Dendritic cell treated with granulocyte-macrophage colony-stimulating factor and Interleukin-4, amounts not matched to agents 40 ng/mL and 50 ng/mL, for 4 days (primary cell): ENCODE data around the gene EXOC6B.

Experiments used
- H3K27ac Mint-ChIP-seq: one replicate; pipeline ENCODE4 v1.8.0; 2022; ENCODE audit warnings: mild to moderate bottlenecking, mixed read lengths
- H3K27me3 Mint-ChIP-seq: one replicate; pipeline ENCODE4 v1.8.0; 2022; ENCODE audit warnings: mild to moderate bottlenecking, mixed read lengths
- H3K36me3 Mint-ChIP-seq: one replicate; pipeline ENCODE4 v1.8.0; 2022; ENCODE audit warnings: low read depth, mixed read lengths
- H3K4me1 Mint-ChIP-seq: one replicate; pipeline ENCODE4 v1.8.0; 2022; ENCODE audit warnings: low read depth, mixed read lengths
- H3K4me3 Mint-ChIP-seq: one replicate; pipeline ENCODE4 v1.8.0; 2022; ENCODE audit warnings: mild to moderate bottlenecking, moderate library complexity, mixed read lengths
- H3K9me3 Mint-ChIP-seq: one replicate; pipeline ENCODE4 v1.8.0; 2022; ENCODE audit warnings: mixed read lengths
- intact Hi-C: fragments of 100-400 bp; cut with micrococcal nuclease; formaldehyde crosslinking; loops from one replicate; pipeline ENCODE4 v1.15.0; 2022

Gene EXOC6B

DNA sequence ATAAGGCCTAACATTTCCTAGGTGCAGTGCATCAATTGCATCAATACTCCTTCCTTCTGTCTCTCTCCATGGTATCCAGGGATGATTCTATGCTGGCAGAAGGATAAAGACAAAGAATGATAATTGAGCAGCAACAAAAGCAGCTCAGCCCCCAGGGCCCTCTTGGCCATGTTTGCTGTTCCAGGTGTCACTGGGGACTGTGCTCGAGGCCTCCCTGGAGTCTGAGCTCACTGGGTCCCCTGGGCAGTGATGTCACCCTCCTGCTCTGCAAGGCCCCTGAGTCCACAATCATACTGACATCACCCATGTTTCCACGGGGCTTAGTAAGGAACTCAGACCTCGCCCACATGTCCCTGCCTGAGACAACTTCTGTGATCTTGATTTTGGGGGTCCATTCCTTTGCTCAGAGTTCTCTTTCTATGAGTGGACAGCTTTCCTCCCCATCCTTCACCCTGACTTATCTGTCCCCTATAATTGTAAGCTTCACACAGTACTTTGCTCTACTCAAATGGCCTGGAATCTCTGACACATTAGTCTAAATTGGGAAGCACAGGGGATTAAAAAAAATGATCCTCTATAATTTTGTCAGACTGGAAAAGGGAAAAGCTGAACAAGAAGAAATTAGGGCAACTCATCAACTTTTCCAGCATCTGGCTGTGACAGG is 15.8 kb upstream of the EXOC6B start:
- Mint-ChIP-seq H3K36me3 (no peaks in the 10 kb centered on the region), H3K9me3 (no peaks in the 10 kb centered on the region), H3K4me1 (no peaks in the 10 kb centered on the region), H3K4me3 (no peak overlapping the region), H3K27me3 (peaks cover 7% of the 10 kb centered on the region), H3K27ac (no peak overlapping the region)
- intact Hi-C loops: no loop called here

- H3K4me3 Mint-ChIP-seq: no peak overlapping the region
- H3K36me3 Mint-ChIP-seq: no peaks in the 10 kb centered on the region
- H3K9me3 Mint-ChIP-seq: no peaks in the 10 kb centered on the region
- intact Hi-C loops: no loop called here
- peaks cover 13% of the 10 kb centered on the region for H3K27me3 Mint-ChIP-seq
- no peak overlapping the region for H3K27ac Mint-ChIP-seq
- H3K4me1 Mint-ChIP-seq: no peaks in the 10 kb centered on the region
Measured at GRCh38 chr2:72840066-72840465, 14.2 kb upstream of the EXOC6B start.

- peaks cover 27% of the 10 kb centered on the region for H3K27me3 Mint-ChIP-seq
- H3K4me3 Mint-ChIP-seq: no peak overlapping the region
- intact Hi-C loops: no loop called here
- H3K9me3 Mint-ChIP-seq: no peaks in the 10 kb centered on the region
- no peaks in the 10 kb centered on the region for H3K4me1 Mint-ChIP-seq
- H3K27ac Mint-ChIP-seq: no peak overlapping the region
- H3K36me3 Mint-ChIP-seq: no peaks in the 10 kb centered on the region
Measured at GRCh38 chr2:72837171-72837570, 11.3 kb upstream of the EXOC6B start.

GRCh38 chr2:72835403-72835802 is 9.6 kb upstream of the EXOC6B start:
- H3K27ac Mint-ChIP-seq: no peak overlapping the region
- H3K36me3 Mint-ChIP-seq: no peaks in the 10 kb centered on the region
- no peak overlapping the region for H3K4me3 Mint-ChIP-seq
- no peaks in the 10 kb centered on the region for H3K4me1 Mint-ChIP-seq
- H3K9me3 Mint-ChIP-seq: no peaks in the 10 kb centered on the region
- H3K27me3 Mint-ChIP-seq: peaks cover 25% of the 10 kb centered on the region
- intact Hi-C loops: no loop called here

DNA sequence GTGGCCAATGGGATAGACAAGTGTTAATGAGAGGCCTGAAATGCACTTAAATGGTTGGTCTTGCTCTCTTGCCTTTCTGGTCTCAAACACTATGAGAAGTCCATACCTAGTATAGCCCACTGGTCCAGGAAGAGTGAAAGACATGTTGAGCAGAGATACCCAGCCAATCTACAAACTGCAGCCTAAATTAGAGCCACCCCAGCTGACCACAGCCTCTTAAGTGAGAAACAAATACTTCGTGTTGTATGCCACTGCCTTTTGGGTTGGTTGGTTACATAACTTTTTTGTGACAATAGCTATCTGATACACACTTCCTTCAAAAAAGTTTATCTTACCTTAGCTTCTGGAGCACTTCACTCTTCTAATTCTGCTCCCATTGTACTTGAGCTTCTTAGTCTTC is 8.8 kb upstream of the EXOC6B start:
- intact Hi-C loops: no loop called here
- Mint-ChIP-seq H3K27me3 (peaks cover 24% of the 10 kb centered on the region), H3K27ac (no peak overlapping the region)

GRCh38 chr2:72833084-72833714 is 7.4 kb upstream of the EXOC6B start:
- Mint-ChIP-seq H3K9me3 (no peaks in the 10 kb centered on the region), H3K36me3 (no peaks in the 10 kb centered on the region), H3K4me3 (no peak overlapping the region), H3K27me3 (peaks cover 24% of the 10 kb centered on the region), H3K27ac (no peak overlapping the region), H3K4me1 (no peaks in the 10 kb centered on the region)
- intact Hi-C loops: no loop called here

More for the DNA sequence above, 8.8 kb upstream of the EXOC6B start:
- H3K36me3 Mint-ChIP-seq: no peaks in the 10 kb centered on the region
- H3K4me3 Mint-ChIP-seq: no peak overlapping the region
- H3K9me3 Mint-ChIP-seq: no peaks in the 10 kb centered on the region
- no peaks in the 10 kb centered on the region for H3K4me1 Mint-ChIP-seq

DNA sequence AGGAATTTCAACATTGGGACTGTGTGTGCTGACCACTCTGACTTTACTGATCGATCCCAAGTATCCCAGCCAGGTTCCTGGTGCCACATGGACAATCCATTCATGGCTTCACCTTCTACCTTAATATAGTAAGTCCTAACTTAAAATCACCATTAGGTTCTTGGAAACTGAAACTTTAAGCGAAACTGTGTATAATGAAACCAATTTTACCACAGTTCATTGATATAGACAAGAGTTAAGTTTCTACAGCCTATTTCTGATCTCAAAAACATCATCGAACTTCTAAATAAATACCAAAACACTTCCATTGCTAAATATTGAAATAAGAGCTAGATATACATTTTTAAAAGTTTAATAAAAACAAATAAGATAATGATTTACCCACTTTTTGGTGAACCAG is 4.4 kb upstream of the EXOC6B start:
- peaks cover 1% of the 10 kb centered on the region for H3K4me1 Mint-ChIP-seq
- H3K27ac Mint-ChIP-seq: no peak overlapping the region
- H3K9me3 Mint-ChIP-seq: no peaks in the 10 kb centered on the region
- no peak overlapping the region for H3K4me3 Mint-ChIP-seq
- peaks cover 9% of the 10 kb centered on the region for H3K36me3 Mint-ChIP-seq
- peaks cover 19% of the 10 kb centered on the region for H3K27me3 Mint-ChIP-seq
- intact Hi-C loops: no loop called here

DNA sequence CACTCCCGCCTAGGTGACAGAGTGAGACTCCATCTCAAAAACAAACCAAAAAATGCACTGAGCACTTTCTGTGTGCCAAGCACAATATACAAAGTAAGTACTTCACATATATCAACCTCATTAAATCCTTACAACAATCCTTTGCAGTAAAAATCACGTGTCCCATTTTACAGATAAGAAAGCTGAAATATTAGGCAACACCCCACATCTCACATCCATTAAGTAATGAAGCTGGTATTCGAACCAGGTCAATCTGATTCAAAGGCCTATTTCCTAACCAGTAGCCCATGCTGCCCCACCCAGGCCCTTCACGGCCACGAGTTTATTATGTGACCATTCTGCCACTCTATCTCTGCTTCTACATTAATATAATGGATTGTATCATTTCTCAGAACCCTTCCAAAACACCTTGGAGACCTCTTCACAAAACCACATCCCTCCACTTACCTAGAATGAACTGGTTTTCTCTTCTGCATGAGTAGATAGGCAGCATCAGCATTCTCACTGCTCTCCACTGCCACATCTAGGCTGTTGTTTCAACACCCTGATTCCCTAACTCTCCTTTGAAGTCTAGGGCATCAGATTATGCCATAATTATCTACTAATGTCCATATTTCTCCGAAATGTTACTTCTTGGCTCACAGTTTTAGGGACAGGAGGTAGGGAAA is 3.1 kb upstream of the EXOC6B start:
- Mint-ChIP-seq H3K9me3 (no peaks in the 10 kb centered on the region), H3K27ac (no peak overlapping the region), H3K27me3 (peaks cover 28% of the 10 kb centered on the region), H3K4me3 (no peak overlapping the region), H3K4me1 (peaks cover 14% of the 10 kb centered on the region), H3K36me3 (peaks cover 12% of the 10 kb centered on the region)
- intact Hi-C loops: no loop called here

DNA sequence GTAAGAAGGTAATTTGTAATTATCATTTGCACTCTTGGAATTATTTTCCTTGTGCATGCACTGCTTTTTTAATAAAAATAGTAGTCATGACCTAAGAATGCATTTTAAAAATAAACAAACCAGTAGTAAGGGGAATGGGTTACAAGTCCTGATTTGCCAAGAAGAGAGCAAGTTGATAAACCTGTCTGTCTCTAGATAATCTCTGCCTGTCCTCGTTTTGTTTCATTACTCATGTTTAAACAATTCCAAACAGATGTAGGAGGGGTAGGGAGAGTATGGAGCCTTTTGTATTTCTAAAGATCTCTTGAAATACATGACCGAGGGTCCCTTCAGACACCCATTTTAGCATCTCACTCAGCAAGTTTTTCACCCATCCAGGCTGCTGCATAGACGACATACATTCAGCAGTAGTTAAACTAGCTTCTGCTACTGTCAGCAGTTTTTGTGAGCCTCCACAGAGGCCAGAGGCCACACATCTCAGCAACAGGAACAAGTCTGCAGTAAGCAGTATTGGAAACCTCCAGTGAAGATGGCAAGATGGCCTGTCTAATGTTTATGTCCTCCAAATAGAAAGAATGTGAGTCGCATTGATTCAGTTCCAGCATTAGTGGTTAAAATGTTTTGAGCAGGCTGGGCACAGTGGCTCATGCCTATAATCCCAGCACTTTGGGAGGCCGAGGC is 2.3 kb upstream of the EXOC6B start:
- intact Hi-C loops: no loop called here
- no peaks in the 10 kb centered on the region for H3K9me3 Mint-ChIP-seq
- H3K4me1 Mint-ChIP-seq: peaks cover 16% of the 10 kb centered on the region
- no peak overlapping the region for H3K27ac Mint-ChIP-seq
- no peak overlapping the region for H3K4me3 Mint-ChIP-seq
- peaks cover 12% of the 10 kb centered on the region for H3K36me3 Mint-ChIP-seq
- peaks cover 25% of the 10 kb centered on the region for H3K27me3 Mint-ChIP-seq

DNA sequence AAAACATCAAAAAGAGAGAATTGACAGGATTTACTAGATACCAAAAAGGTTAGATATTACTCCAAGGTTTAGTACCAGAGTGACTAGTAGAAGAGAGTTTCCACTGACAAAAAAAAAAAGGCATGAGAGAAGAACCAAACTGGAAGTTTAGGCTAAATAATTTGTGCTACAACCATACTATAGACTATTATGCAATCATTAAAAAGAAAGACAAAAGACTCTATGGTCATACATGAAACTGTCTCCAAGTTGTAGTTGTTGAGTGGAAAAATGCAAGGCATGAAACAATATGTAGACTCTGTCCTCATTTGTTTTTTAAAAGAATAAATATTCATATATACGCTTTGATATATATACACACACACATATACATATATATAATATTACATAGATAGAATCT is 1.7 kb upstream of the EXOC6B start:
- intact Hi-C loops: no loop called here
- no peak overlapping the region for H3K27ac Mint-ChIP-seq
- peaks cover 20% of the 10 kb centered on the region for H3K27me3 Mint-ChIP-seq
- peaks cover 16% of the 10 kb centered on the region for H3K4me1 Mint-ChIP-seq
- no peak overlapping the region for H3K4me3 Mint-ChIP-seq
- no peaks in the 10 kb centered on the region for H3K9me3 Mint-ChIP-seq
- peaks cover 12% of the 10 kb centered on the region for H3K36me3 Mint-ChIP-seq

DNA sequence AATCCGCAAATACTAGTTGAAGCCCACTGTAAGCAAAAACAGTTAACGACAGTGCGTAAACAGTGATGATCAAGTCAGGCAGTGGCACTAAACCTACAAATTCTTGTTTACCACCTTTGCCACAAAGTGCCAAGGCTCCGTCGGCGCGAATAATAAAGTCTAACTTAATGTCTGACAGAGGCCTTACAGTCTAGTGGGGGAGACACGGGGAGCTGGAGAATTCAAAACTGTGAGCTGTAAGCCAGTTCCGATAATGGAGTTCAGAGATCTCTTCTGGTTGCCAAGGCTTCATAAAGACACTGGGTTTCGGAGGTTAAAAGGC is 284 bp upstream of the EXOC6B start:
- Mint-ChIP-seq H3K36me3 (peaks cover 14% of the 10 kb centered on the region), H3K9me3 (no peaks in the 10 kb centered on the region), H3K4me1 (peaks cover 16% of the 10 kb centered on the region), H3K27ac (peak overlapping the region; percentile 86), H3K4me3 (peak overlapping the region; percentile 94), H3K27me3 (peaks cover 17% of the 10 kb centered on the region)
- intact Hi-C loops: no loop called here

DNA sequence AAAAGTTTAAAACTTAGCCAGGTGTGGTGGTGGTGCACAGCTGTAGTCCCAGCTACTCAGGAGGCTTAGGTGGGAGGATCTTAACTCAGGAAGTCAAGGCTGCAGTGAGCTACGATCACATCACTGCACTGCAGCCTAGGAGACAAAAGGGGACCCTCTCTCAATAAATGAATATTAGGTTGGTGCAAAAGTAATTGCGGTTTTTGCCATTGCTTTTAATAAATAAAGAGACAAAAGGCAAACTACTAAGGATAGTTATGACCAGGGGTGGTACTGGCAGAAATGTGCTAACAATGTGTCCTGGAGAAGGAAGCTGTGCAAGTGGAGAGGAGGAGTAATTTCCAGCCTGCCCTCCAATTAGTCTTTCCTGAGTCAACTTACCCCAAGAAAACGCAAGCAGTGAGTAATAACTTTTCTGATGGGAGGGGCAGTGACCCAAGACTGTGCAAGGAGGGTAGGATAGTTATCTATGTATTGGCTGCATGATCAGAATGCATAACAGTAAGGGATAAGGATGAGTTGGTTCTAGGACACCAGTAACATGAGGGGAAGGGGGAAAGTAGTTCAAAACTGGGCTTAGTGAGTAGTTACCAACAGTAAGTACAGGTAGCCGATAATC is 1.5 kb downstream of the EXOC6B start:
- peak overlapping the region; percentile 5 for H3K4me3 Mint-ChIP-seq
- intact Hi-C loops: loop anchor here (5.0 kb wide), 1 partner anchor 37 kb away; no protein-coding TSS in a partner anchor
- H3K27ac Mint-ChIP-seq: no peak overlapping the region
- H3K4me1 Mint-ChIP-seq: peaks cover 16% of the 10 kb centered on the region
- peaks cover 15% of the 10 kb centered on the region for H3K27me3 Mint-ChIP-seq
- no peaks in the 10 kb centered on the region for H3K9me3 Mint-ChIP-seq
- peaks cover 18% of the 10 kb centered on the region for H3K36me3 Mint-ChIP-seq

GRCh38 chr2:72822794-72823193 is 3.0 kb downstream of the EXOC6B start:
- Mint-ChIP-seq H3K4me3 (no peak overlapping the region), H3K9me3 (no peaks in the 10 kb centered on the region), H3K4me1 (peaks cover 16% of the 10 kb centered on the region), H3K27ac (no peak overlapping the region), H3K36me3 (peaks cover 18% of the 10 kb centered on the region), H3K27me3 (peaks cover 15% of the 10 kb centered on the region)
- intact Hi-C loops: loop anchor here (5.0 kb wide), 1 partner anchor 35 kb away; no protein-coding TSS in a partner anchor

DNA sequence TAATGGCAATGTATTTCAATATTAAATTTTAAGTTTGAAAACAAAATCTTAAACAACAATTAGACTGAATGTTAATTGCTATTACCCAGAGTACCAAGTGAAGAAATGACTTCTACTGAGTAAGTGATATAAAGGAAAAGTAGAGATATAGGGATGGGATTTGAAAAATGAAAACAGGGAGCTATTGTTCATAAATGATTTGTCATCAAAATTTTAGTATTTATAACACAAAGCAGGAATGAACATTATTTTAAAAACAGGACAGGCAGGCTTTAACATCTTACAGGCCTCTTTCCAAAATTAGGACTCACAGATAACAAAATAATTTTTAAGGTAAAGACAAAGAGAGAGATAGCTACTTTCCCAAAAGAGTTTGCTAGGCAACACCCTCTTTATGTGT is 3.9 kb downstream of the EXOC6B start:
- intact Hi-C loops: loop anchor here (5.0 kb wide), 1 partner anchor 35 kb away; no protein-coding TSS in a partner anchor
- Mint-ChIP-seq H3K27me3 (peaks cover 15% of the 10 kb centered on the region), H3K9me3 (no peaks in the 10 kb centered on the region)

More for the DNA sequence above, 3.9 kb downstream of the EXOC6B start:
- Mint-ChIP-seq H3K36me3 (peaks cover 18% of the 10 kb centered on the region), H3K27ac (no peak overlapping the region), H3K4me1 (peaks cover 16% of the 10 kb centered on the region), H3K4me3 (no peak overlapping the region)
